Measurements from ENCODE around the gene UBE2B. TPM values are rescaled to one million over a fixed set of nuclear protein-coding genes. Genes with fewer than 3 reads are reported as not detected.

UBE2B gene
- total and polyA plus RNA-seq, 2 experiments from 2014 or later, result 19.3 to 184 TPM

- TF ChIP-seq CTCF (conservative IDR thresholded peaks at IDR 0.05; ENCODE audit: low read depth in 2 of 2), result no peak
- TF ChIP-seq JUNB (IDR thresholded peaks at IDR 0.05; ENCODE audit: unreplicated experiment), result no peak
- TF ChIP-seq EZH2phosphoT487 (IDR thresholded peaks at IDR 0.05; ENCODE audit: unreplicated experiment), result no peak
- TF ChIP-seq EZH2 (IDR thresholded peaks at IDR 0.05; ENCODE audit: low read depth, unreplicated experiment), result no peak
Observed at GRCh38 chr5:134422791-134423365, 51.5 kb downstream of the UBE2B start (continued).

- ATAC-seq (no peak), DNase-seq (ENCODE audit: low spot score) (no peak)
- Histone ChIP-seq H3F3A (replicated peaks; ENCODE audit: low read depth) (peaks cover 5% of the 10 kb centered on the region; the same call in 1 of the 2 replicates), H4K20me1 (replicated peaks; ENCODE audit: insufficient read depth) (no peaks in the 10 kb centered on the region), H3K79me2 (replicated peaks; ENCODE audit: insufficient read depth) (no peaks in the 10 kb centered on the region), H3K27ac (ENCODE audit: low read depth) (no peak overlapping the region), H3K27me3 (ENCODE audit: insufficient read depth) (no peaks in the 10 kb centered on the region), H3K4me3 (no peak overlapping the region), H3K4me2 (no peak overlapping the region), H3K4me1 (ENCODE audit: insufficient read depth) (no peaks in the 10 kb centered on the region; the same call in 1 of the 2 replicates), H3K36me3 (ENCODE audit: insufficient read depth) (no peaks in the 10 kb centered on the region), H3K9me2 (ENCODE audit: insufficient read depth) (no peaks in the 10 kb centered on the region), H2AFZ (no peak overlapping the region)
- TF ChIP-seq CREB1 (CRISPR knock-in tag; IDR thresholded peaks at IDR 0.05; ENCODE audit: low read depth) (no peak), POLR2AphosphoS5 (IDR thresholded peaks at IDR 0.05; ENCODE audit: low read depth) (no peak), ZNF114 (CRISPR knock-in tag; IDR thresholded peaks at IDR 0.05) (no peak), CTCF (conservative IDR thresholded peaks at IDR 0.05; ENCODE audit: low read depth in 2 of 2) (no peak; a peak in 1 of 4 replicates)
- peaks cover 7% of the 10 kb centered on the region for H3K9me3 Mint-ChIP-seq
- H3K27ac Mint-ChIP-seq, result no peak overlapping the region
- peaks cover 15% of the 10 kb centered on the region for H3K4me1 Mint-ChIP-seq
- no peaks in the 10 kb centered on the region for H3K27me3 Mint-ChIP-seq (ENCODE audit: insufficient read depth, low read depth, poor library complexity)
- H3K36me3 Mint-ChIP-seq (ENCODE audit: low read depth), result peaks cover 3% of the 10 kb centered on the region; the same call in 1 of the 3 replicates
- H3K4me3 Mint-ChIP-seq, result no peak overlapping the region
Observed at GRCh38 chr5:134423376-134423775, 52.0 kb downstream of the UBE2B start.

GRCh38 chr5:134426361-134426760 lies 55.0 kb downstream of the UBE2B start:
- ATAC-seq (no peak), DNase-seq (ENCODE audit: low spot score) (no peak)
- H3K9me3 Mint-ChIP-seq, result no peaks in the 10 kb centered on the region; the same call in 2 of the 3 replicates
- H3K4me1 ChIP-seq (ENCODE audit: insufficient read depth), result peaks cover 22% of the 10 kb centered on the region
- no peaks in the 10 kb centered on the region; the same call in 2 of the 3 replicates for H3K36me3 Mint-ChIP-seq (ENCODE audit: low read depth)
- no peaks in the 10 kb centered on the region for H4K20me1 ChIP-seq (replicated peaks; ENCODE audit: insufficient read depth)
- peaks cover 16% of the 10 kb centered on the region; the same call in 1 of the 2 replicates for H3K79me2 ChIP-seq (replicated peaks; ENCODE audit: insufficient read depth)
- H3K27me3 ChIP-seq (ENCODE audit: insufficient read depth), result no peaks in the 10 kb centered on the region
- no peak overlapping the region for H2AFZ ChIP-seq
- no peak overlapping the region for H3K4me3 Mint-ChIP-seq
- no peaks in the 10 kb centered on the region for H3K9me2 ChIP-seq (ENCODE audit: insufficient read depth)
- H3K27me3 Mint-ChIP-seq (ENCODE audit: insufficient read depth, low read depth, poor library complexity), result peaks cover 7% of the 10 kb centered on the region
- H3K27ac Mint-ChIP-seq, result peak overlapping the region; percentile 74; the same call in 1 of the 2 replicates
- H3K27ac ChIP-seq (ENCODE audit: low read depth), result peak overlapping the region; percentile 6; the same call in 1 of the 2 replicates
- peaks cover 33% of the 10 kb centered on the region for H3K4me1 Mint-ChIP-seq
- no peaks in the 10 kb centered on the region for H3K36me3 ChIP-seq (ENCODE audit: insufficient read depth)
- no peak overlapping the region for H3K4me3 ChIP-seq
- no peak overlapping the region for H3K4me2 ChIP-seq
- no peak for TF ChIP-seq ZNF114 (CRISPR knock-in tag; IDR thresholded peaks at IDR 0.05)
- no peak for TF ChIP-seq EZH2phosphoT487 (IDR thresholded peaks at IDR 0.05; ENCODE audit: unreplicated experiment)
- no peak for TF ChIP-seq CTCF (conservative IDR thresholded peaks at IDR 0.05; ENCODE audit: low read depth in 2 of 2)
- TF ChIP-seq EZH2 (IDR thresholded peaks at IDR 0.05; ENCODE audit: low read depth, unreplicated experiment), result no peak
- TF ChIP-seq ZNF331 (CRISPR knock-in tag; IDR thresholded peaks at IDR 0.05; ENCODE audit: low read depth), result no peak
- TF ChIP-seq POLR2AphosphoS5 (IDR thresholded peaks at IDR 0.05; ENCODE audit: low read depth), result no peak
- H3F3A ChIP-seq (replicated peaks; ENCODE audit: low read depth), result peaks cover 5% of the 10 kb centered on the region; the same call in 1 of the 2 replicates
